Measurements from ENCODE around the gene OGDH.

OGDH gene

DNA sequence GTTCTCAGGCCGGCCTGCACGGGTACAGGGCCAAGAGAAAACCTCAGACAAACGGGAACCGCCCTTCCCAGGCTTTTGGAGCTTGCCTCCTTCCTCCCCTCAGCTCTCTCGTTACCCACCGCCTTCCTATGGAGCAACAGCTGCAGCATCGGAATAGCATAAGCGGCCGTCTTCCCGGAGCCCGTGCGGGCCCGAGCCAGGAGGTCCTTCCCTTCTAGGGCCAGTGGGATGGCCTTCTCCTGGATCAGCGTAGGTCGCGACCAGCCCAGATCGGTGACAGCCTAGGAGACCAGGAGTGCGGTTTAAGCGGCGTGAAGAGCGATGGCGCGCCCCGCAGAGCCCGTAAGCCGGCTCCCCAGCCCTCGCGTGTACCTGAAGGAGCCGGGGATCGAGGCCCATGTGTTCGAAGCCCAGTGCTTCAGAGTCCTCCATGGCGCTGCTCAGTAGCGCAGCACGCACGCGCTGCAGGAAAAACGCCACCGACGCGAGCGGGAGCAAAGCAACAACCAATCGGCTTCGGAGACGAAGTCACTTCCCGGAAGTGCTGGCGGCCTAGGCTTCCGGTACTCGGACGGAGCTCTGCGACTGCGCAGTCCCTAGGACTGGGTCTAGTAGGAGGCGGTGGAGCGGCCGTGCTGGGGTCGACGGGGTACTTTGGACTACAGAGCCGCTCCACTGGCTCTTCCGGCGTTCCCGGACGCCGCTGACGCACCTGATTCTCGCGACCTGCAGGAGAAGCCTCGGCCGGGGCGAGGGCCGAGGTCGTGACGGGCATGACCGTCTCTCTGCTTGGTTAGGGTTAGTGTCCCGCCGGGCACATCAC lies 32.8 kb upstream of the OGDH start, which contains the start of gene DDX56:
Gene DDX56, minus strand, starts transcription at position 445 of the 823 bp plus-strand sequence. Its CDS starts 13 bp downstream, at position 432.
- TF ChIP-seq TSHZ2 (CRISPR knock-in tag; IDR thresholded peaks at IDR 0.05) = peak; percentile 65; the same call in 1 of the 2 replicates
- TF ChIP-seq CSDC2 (CRISPR knock-in tag; IDR thresholded peaks at IDR 0.05) = peak; percentile 78; the same call in 1 of the 2 replicates
- TF ChIP-seq, protein P1, sequence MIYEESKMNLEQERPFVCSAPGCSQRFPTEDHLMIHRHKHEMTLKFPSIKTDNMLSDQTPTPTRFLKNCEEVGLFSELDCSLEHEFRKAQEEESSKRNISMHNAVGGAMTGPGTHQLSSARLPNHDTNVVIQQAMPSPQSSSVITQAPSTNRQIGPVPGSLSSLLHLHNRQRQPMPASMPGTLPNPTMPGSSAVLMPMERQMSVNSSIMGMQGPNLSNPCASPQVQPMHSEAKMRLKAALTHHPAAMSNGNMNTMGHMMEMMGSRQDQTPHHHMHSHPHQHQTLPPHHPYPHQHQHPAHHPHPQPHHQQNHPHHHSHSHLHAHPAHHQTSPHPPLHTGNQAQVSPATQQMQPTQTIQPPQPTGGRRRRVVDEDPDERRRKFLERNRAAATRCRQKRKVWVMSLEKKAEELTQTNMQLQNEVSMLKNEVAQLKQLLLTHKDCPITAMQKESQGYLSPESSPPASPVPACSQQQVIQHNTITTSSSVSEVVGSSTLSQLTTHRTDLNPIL (CRISPR knock-in tag; IDR thresholded peaks at IDR 0.05; ENCODE audit: low read depth) = no peak
- TF ChIP-seq ZNF565 (CRISPR knock-in tag; conservative IDR thresholded peaks at IDR 0.05; ENCODE audit: low read depth) = no peak
- no peak; the same call in 1 of the 2 replicates for TF ChIP-seq ZFP3 (CRISPR knock-in tag; IDR thresholded peaks at IDR 0.05)
- TF ChIP-seq ZFP30 (CRISPR knock-in tag; IDR thresholded peaks at IDR 0.05) = no peak
- TF ChIP-seq OSR1 (CRISPR knock-in tag; IDR thresholded peaks at IDR 0.05) = no peak

GRCh38 chr7:44574287-44574872 lies 32.0 kb upstream of the OGDH start:
- TF ChIP-seq, protein P1 (CRISPR knock-in tag; IDR thresholded peaks at IDR 0.05; ENCODE audit: low read depth) = no peak
- TF ChIP-seq BACH2 (CRISPR knock-in tag; IDR thresholded peaks at IDR 0.05; ENCODE audit: borderline replicate concordance) (no peak), RARB (CRISPR knock-in tag; IDR thresholded peaks at IDR 0.05) (no peak), TSHZ2 (CRISPR knock-in tag; IDR thresholded peaks at IDR 0.05) (no peak), POU6F1 (CRISPR knock-in tag; IDR thresholded peaks at IDR 0.05; ENCODE audit: borderline replicate concordance, low read depth) (no peak)
- no peak for ATAC-seq

More for the DNA sequence above, 32.8 kb upstream of the OGDH start, which contains the start of gene DDX56:
- peak; percentile 97 for ATAC-seq

DNA sequence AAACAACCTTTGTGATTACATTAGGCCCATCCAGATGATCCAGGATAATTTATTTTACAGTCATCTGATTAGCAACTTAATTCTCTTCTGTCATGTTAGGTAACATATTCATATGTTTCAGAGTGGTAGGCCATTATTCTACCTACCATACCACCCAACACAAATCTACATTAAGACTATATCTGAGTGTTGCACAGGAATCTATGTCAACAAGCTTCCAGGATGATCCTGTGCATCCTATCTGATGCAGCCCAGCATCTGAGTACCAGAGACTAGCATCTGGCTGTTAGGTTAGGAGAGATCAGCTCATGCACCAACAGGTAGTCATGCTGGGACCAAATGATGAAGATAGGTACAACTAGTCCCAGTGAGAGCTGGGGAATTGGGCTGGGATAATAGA lies 31.4 kb upstream of the OGDH start:
- TF ChIP-seq SNAI2 (CRISPR knock-in tag; IDR thresholded peaks at IDR 0.05) (no peak), OSR1 (CRISPR knock-in tag; IDR thresholded peaks at IDR 0.05) (no peak), BACH2 (CRISPR knock-in tag; IDR thresholded peaks at IDR 0.05; ENCODE audit: borderline replicate concordance) (no peak), RARB (CRISPR knock-in tag; IDR thresholded peaks at IDR 0.05) (no peak), TOX (CRISPR knock-in tag; IDR thresholded peaks at IDR 0.05; ENCODE audit: borderline replicate concordance) (no peak), ESRRG (CRISPR knock-in tag; IDR thresholded peaks at IDR 0.05) (no peak), TSHZ2 (CRISPR knock-in tag; IDR thresholded peaks at IDR 0.05) (no peak), ZFP30 (CRISPR knock-in tag; IDR thresholded peaks at IDR 0.05) (no peak), GLIS3 (CRISPR knock-in tag; IDR thresholded peaks at IDR 0.05) (no peak), ZNF8 (CRISPR knock-in tag; IDR thresholded peaks at IDR 0.05) (no peak), ISL1 (CRISPR knock-in tag; IDR thresholded peaks at IDR 0.05) (no peak), CSDC2 (CRISPR knock-in tag; IDR thresholded peaks at IDR 0.05) (no peak), ZNF70 (CRISPR knock-in tag; IDR thresholded peaks at IDR 0.05) (no peak), PPARA (CRISPR knock-in tag; IDR thresholded peaks at IDR 0.05; ENCODE audit: borderline replicate concordance) (no peak), ARNTL (CRISPR knock-in tag; IDR thresholded peaks at IDR 0.05; ENCODE audit: borderline replicate concordance, low read depth) (no peak)
- TF ChIP-seq, protein P1 (CRISPR knock-in tag; IDR thresholded peaks at IDR 0.05; ENCODE audit: low read depth) = no peak
- no peak for ATAC-seq
